Sciatic nerve (tissue), 2 donors: Measurements from ENCODE around the gene FARP1. TPM values are rescaled to one million over a fixed set of nuclear protein-coding genes. Genes with fewer than 3 reads are reported as not detected.

Source experiments
- ATAC-seq: fragments of 200-7000 bp; cut with Tn5 transposase; one replicate; pipeline ENCODE4 v1.9.1; 2020; ENCODE audit warnings: mild to moderate bottlenecking, moderate library complexity
- DNase-seq: peaks from one replicate; pipeline ENCODE4 v3.0.0-alpha.2; 2020; ENCODE audit warnings: low spot score
- intact Hi-C: fragments of 100-400 bp; cut with DNase I; formaldehyde crosslinking; loops from one replicate; pipeline ENCODE4 v1.14.2; 2022
- total RNA-seq: library from RNA; stranded (reverse); fragmentation: NEBNext Ultra II Directional; extraction: Animal tissue kit (Norgen Biotek cat#: 25700); gene quantifications from one replicate; pipeline ENCODE4 v1.2.1, GENCODE V29; 2021
- donor health status: DM: no; HTN: no; CAD: no.
- donor health status: DM: no; HTN: no; CAD: no.

The FARP1 gene
- total RNA-seq, 1 donor from 2014 or later = 35.4 TPM

GRCh38 chr13:98290261-98290660, 147.4 kb downstream of the FARP1 start:
- ATAC-seq (no peak), DNase-seq (no peak)
- intact Hi-C loops = no loop called here

- intact Hi-C loops = no loop called here
- DNase-seq = no peak
- ATAC-seq = peak; percentile 84
Observed at GRCh38 chr13:98291658-98292057, 148.8 kb downstream of the FARP1 start.

GRCh38 chr13:98293103-98293502, 150.2 kb downstream of the FARP1 start:
- ATAC-seq = no peak
- intact Hi-C loops = no loop called here

GRCh38 chr13:98293570-98294142, 150.8 kb downstream of the FARP1 start:
- no peak for ATAC-seq
- intact Hi-C loops = no loop called here
- no peak for DNase-seq

More at GRCh38 chr13:98293103-98293502, 150.2 kb downstream of the FARP1 start:
- no peak for DNase-seq

GRCh38 chr13:98295371-98295770, 152.5 kb downstream of the FARP1 start:
- DNase-seq = no peak
- intact Hi-C loops = no loop called here
- no peak for ATAC-seq

GRCh38 chr13:98297051-98297450, 154.2 kb downstream of the FARP1 start:
- ATAC-seq (no peak), DNase-seq (no peak)
- intact Hi-C loops = no loop called here

- intact Hi-C loops = no loop called here
- ATAC-seq (no peak), DNase-seq (no peak)
Observed at GRCh38 chr13:98297745-98298144, 154.9 kb downstream of the FARP1 start.

- DNase-seq (no peak), ATAC-seq (no peak)
- intact Hi-C loops = no loop called here
Observed at GRCh38 chr13:98298599-98298998, 155.7 kb downstream of the FARP1 start.

GRCh38 chr13:98299235-98299965, 156.5 kb downstream of the FARP1 start:
- intact Hi-C loops = no loop called here
- DNase-seq (no peak), ATAC-seq (no peak)

- intact Hi-C loops = no loop called here
- ATAC-seq (peak; percentile 72), DNase-seq (no peak)
Observed at GRCh38 chr13:98299966-98300350, 157.1 kb downstream of the FARP1 start.

- peak; percentile 77 for ATAC-seq
- intact Hi-C loops = no loop called here
- no peak for DNase-seq
Observed at GRCh38 chr13:98300956-98301641, 158.2 kb downstream of the FARP1 start.

- intact Hi-C loops = no loop called here
- ATAC-seq (no peak), DNase-seq (no peak)
Observed at GRCh38 chr13:98301721-98302120, 158.8 kb downstream of the FARP1 start.

GRCh38 chr13:98303858-98304257, 161.0 kb downstream of the FARP1 start:
- DNase-seq (no peak), ATAC-seq (no peak)
- intact Hi-C loops = no loop called here

GRCh38 chr13:98305670-98306069, 162.8 kb downstream of the FARP1 start:
- ATAC-seq (no peak), DNase-seq (no peak)
- intact Hi-C loops = no loop called here

- intact Hi-C loops = no loop called here
- DNase-seq = no peak
- peak; percentile 69 for ATAC-seq
Observed at GRCh38 chr13:98307463-98308085, 164.7 kb downstream of the FARP1 start.

GRCh38 chr13:98308086-98308911, 165.4 kb downstream of the FARP1 start:
- no peak for DNase-seq
- no peak for ATAC-seq
- intact Hi-C loops = no loop called here

GRCh38 chr13:98309569-98310335, 166.9 kb downstream of the FARP1 start:
- DNase-seq (no peak), ATAC-seq (no peak)
- intact Hi-C loops = no loop called here

GRCh38 chr13:98310485-98311199, 167.7 kb downstream of the FARP1 start:
- intact Hi-C loops = no loop called here
- DNase-seq (no peak), ATAC-seq (no peak)
